Measurements from ENCODE around the gene UBE2S.
"Not testable (repeated sequence)": the region's sequence is repeated elsewhere in the genome, so short reads cannot be mapped to it uniquely, and the experiment has no call there.

The UBE2S gene

DNA sequence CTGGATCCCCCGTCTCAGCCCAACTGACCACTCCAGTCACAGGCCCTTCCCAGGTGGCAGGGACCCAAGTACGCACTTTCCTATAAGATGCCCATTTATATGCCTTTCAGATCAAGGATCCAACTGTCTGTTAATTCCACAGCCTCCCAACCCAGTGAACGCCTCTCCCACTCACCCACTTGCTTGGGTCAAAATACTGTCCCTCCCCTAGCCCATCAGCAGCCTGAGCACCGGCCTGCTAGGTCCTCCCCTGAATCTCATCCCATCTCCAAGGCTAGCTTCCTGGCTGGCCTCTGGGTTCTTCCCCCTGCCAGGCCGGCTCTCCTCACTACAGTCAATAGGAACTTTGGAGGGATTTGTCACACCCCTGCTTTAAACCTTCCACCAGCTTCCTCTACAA lies 1.9 kb downstream of the UBE2S start:
- H3K27me3 ChIP-seq (ENCODE audit: insufficient read depth, low read depth) = no peaks in the 10 kb centered on the region
- H4K20me1 ChIP-seq (ENCODE audit: insufficient read depth) = peaks cover 13% of the 10 kb centered on the region
- H3K4me3 ChIP-seq (IDR thresholded peaks at IDR 0.05; ENCODE audit: insufficient read depth, low read depth, low read length) = no peak overlapping the region
- peaks cover 47% of the 10 kb centered on the region for H3K79me2 ChIP-seq (ENCODE audit: insufficient read depth, low read depth)
- peaks cover 24% of the 10 kb centered on the region for H3K4me1 ChIP-seq (ENCODE audit: low read depth, poor library complexity, severe bottlenecking)
- TF ChIP-seq, protein P1, sequence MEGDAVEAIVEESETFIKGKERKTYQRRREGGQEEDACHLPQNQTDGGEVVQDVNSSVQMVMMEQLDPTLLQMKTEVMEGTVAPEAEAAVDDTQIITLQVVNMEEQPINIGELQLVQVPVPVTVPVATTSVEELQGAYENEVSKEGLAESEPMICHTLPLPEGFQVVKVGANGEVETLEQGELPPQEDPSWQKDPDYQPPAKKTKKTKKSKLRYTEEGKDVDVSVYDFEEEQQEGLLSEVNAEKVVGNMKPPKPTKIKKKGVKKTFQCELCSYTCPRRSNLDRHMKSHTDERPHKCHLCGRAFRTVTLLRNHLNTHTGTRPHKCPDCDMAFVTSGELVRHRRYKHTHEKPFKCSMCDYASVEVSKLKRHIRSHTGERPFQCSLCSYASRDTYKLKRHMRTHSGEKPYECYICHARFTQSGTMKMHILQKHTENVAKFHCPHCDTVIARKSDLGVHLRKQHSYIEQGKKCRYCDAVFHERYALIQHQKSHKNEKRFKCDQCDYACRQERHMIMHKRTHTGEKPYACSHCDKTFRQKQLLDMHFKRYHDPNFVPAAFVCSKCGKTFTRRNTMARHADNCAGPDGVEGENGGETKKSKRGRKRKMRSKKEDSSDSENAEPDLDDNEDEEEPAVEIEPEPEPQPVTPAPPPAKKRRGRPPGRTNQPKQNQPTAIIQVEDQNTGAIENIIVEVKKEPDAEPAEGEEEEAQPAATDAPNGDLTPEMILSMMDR (conservative IDR thresholded peaks at IDR 0.05; ENCODE audit: low read depth, low read length) = no peak
- no peak overlapping the region for H2AFZ ChIP-seq (ENCODE audit: low read depth)
- no peak overlapping the region for H3K27ac ChIP-seq
- peaks cover 25% of the 10 kb centered on the region; the same call in 1 of the 2 replicates for H3K36me3 ChIP-seq (ENCODE audit: insufficient read depth)
- H3K9ac ChIP-seq = no peak overlapping the region; the same call in 1 of the 2 replicates
- peak overlapping the region; percentile 100 for H3K4me2 ChIP-seq

DNA sequence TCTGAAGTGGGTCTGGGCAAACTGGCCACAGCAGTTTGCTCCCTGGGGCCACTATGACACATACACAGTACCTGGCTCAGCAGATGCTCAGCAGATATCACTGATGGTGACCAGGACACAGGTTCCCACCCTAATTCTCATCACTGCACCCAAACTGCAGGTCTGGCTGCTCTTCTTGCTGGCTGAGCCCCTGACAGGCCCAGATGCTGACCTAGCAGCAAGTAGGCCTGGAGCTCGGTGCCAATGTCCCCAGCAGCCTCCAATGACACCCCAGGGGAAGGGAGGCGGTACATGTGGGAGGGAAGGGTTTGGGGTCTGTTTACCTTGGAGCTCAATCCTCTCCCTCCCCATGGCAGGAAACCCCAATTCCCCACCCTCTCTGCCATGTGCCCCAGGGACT lies 5.1 kb downstream of the UBE2S start:
- H4K20me1 ChIP-seq (ENCODE audit: insufficient read depth) = peaks cover 13% of the 10 kb centered on the region

DNA sequence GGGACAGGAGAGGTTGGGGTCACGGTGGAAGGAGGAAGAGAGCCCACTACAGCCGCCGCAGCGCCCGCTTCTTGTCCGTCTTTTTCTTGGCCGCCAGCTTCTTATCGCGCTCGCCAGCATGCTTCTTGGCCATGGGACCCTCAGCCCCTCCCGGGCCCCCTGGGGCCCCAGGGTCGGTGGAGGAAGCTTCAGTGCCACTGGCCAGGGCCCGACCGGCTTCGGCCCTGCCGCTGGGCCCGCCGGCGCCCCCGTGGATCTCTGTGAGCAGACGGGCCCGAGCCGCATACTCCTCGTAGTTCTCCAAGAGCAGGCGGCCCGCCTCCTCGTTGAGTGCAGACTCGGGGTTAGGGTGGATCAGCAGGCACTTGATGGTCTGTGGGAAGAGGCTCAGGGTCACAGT lies 6.2 kb downstream of the UBE2S start:
- not testable (repeated sequence) for H2AFZ ChIP-seq (ENCODE audit: low read depth); H3K27ac ChIP-seq; H3K27me3 ChIP-seq (ENCODE audit: insufficient read depth, low read depth); H3K4me3 ChIP-seq (IDR thresholded peaks at IDR 0.05; ENCODE audit: insufficient read depth, low read depth, low read length); H3K9ac ChIP-seq; H3K4me2 ChIP-seq
- Histone ChIP-seq H3K36me3 (ENCODE audit: insufficient read depth) (peaks cover 25% of the 10 kb centered on the region; the same call in 1 of the 2 replicates), H4K20me1 (ENCODE audit: insufficient read depth) (peaks cover 13% of the 10 kb centered on the region), H3K79me2 (ENCODE audit: insufficient read depth, low read depth) (peaks cover 36% of the 10 kb centered on the region), H3K4me1 (ENCODE audit: low read depth, poor library complexity, severe bottlenecking) (peaks cover 13% of the 10 kb centered on the region)

More for the DNA sequence above, 5.1 kb downstream of the UBE2S start:
- Histone ChIP-seq H3K36me3 (ENCODE audit: insufficient read depth) (peaks cover 25% of the 10 kb centered on the region; the same call in 1 of the 2 replicates), H3K4me1 (ENCODE audit: low read depth, poor library complexity, severe bottlenecking) (peaks cover 15% of the 10 kb centered on the region), H3K4me2 (no peak overlapping the region), H3K27me3 (ENCODE audit: insufficient read depth, low read depth) (no peaks in the 10 kb centered on the region), H3K27ac (no peak overlapping the region), H3K79me2 (ENCODE audit: insufficient read depth, low read depth) (peaks cover 47% of the 10 kb centered on the region), H3K4me3 (IDR thresholded peaks at IDR 0.05; ENCODE audit: insufficient read depth, low read depth, low read length) (no peak overlapping the region), H3K9ac (no peak overlapping the region), H2AFZ (ENCODE audit: low read depth) (no peak overlapping the region)
- TF ChIP-seq, protein P1 (conservative IDR thresholded peaks at IDR 0.05; ENCODE audit: low read depth, low read length) = no peak

DNA sequence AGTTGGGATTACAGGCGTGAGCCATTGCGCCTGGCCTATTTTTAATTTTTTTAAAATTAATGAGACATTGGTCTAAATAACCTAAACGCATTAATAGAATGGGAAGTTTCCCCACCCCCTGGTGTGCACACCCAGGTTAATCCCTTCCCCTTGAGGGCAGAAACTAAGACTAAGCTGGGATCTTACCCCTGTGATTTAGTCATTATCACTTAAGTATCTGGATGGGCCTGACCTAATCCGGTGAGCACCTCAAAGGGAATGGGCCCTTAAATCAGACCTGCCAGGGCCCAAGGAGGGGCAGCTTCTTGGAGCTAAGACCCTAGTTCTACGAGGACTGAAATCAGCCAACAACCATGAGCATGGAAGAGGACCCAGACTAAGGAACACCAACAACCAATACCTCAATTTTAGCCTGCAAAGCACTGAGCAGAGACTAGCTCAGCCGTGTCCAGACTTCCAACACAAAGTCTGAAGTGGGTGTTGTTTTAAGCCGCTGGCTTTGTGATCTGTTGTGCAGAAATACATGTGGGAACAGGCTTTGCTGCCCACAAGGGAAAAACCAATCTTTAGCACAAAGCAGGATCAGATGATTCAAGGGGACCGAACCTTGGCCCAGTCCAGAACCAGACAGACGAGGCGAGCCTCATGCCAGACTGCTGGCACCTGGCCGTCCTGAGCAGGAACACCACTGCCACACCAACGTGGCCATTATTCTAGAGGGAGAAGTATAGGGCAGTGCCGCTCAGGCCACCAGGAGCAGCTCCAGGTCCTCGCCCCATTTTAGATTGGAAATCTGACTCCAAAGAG lies 7.1 kb downstream of the UBE2S start:
- Histone ChIP-seq H3K36me3 (ENCODE audit: insufficient read depth) (peaks cover 19% of the 10 kb centered on the region; the same call in 1 of the 2 replicates), H3K4me3 (IDR thresholded peaks at IDR 0.05; ENCODE audit: insufficient read depth, low read depth, low read length) (no peak overlapping the region), H3K9ac (no peak overlapping the region), H4K20me1 (ENCODE audit: insufficient read depth) (peaks cover 10% of the 10 kb centered on the region; the same call in 1 of the 2 replicates), H3K4me1 (ENCODE audit: low read depth, poor library complexity, severe bottlenecking) (peaks cover 4% of the 10 kb centered on the region), H3K27ac (no peak overlapping the region), H3K79me2 (ENCODE audit: insufficient read depth, low read depth) (peaks cover 27% of the 10 kb centered on the region), H3K27me3 (ENCODE audit: insufficient read depth, low read depth) (no peaks in the 10 kb centered on the region), H3K4me2 (no peak overlapping the region), H2AFZ (ENCODE audit: low read depth) (no peak overlapping the region)
- TF ChIP-seq, protein P1 (conservative IDR thresholded peaks at IDR 0.05; ENCODE audit: low read depth, low read length) = no peak

All from KMS-11 (cell line).